Hypothalamus (tissue), 51 donors: ENCODE data around the gene SYT1.

Experiments used
- DNase-seq, 51 donors: peaks; one replicate each; lab custom pipeline; 2025; lab: John Stamatoyannopoulos, UW

The SYT1 gene

DNA sequence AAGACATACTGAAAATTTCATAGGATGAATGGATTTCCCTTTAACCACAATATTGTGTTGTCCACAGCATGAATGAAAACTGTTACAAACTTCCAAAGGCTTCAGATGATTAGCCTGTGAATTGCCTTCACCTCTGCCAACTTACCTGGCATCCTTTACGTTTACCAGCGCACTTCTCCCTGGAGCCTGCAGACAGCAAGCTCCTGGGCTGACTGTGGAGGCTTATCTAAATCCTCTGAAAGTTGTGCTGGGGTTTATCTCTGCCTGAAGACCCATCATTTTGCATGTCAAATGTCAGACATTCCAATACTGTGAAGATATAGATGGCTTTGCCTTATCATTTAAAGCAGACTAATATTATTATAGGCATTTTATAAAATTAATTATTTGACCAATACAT is 403.0 kb downstream of the SYT1 start:
- DNase-seq, result no peak

DNA sequence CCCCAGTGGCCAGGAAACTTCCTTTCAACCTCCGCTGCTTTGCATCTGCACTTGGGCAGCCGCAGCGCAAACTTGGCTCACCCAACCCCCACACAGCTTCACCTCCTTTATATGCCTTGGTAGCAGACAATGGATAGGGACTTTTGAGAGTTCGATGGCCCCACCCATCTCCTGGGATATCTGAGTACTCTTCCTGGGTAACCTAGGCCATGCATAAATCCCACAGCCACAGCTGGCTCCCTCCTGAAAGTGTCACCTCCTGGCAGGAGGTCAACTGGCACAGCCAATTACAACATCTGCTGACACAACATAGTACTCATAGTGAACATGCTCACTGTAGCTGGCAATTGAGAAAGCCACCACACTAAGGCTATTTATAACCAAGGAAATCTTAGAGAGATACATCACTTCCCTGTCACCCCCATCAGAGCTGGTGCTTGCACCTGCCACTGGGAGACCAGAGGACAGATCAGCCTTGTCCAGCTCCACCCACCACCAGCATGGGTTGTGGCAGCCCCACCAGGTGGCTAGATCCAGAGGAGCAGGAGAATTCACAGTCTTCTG is 410.0 kb downstream of the SYT1 start:
- DNase-seq, result no peak

DNA sequence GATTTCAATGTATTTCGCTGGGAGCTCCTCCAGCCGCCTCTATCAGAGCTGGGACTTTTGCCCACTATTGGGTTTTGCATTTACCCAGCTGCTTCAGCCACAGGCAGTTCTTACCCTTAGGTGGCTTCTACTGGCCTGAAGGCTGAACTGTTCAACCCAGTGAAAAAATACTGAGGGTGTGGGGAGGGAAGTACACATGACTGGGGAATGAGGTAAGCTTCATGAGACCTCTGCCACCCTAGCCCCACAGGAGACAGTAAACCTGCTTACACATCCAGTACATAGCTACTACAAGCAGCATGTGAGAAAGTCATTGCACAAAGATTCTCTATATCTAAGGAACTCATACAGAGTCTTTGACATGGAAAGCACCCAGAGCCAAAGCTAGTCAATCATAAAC is 411.1 kb downstream of the SYT1 start:
- DNase-seq, result no peak

DNA sequence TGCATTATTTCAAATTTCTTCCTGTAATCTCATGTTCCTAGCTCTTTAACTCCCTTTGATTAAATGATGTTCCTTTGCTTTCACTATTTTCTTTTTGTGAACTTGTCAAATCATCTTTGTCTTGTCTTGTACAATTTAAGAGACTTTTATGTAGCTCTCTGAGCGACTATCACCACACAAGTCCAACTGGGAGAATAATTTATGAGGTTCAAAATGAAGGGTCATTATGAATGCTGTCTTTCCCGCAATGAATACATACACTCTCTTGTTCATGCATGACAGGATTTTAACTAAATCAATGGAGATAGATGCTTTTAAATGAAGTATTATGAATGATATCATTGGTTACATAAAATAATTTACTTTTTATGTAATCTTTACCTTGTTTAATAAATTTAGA is 418.8 kb downstream of the SYT1 start:
- no peak for DNase-seq

DNA sequence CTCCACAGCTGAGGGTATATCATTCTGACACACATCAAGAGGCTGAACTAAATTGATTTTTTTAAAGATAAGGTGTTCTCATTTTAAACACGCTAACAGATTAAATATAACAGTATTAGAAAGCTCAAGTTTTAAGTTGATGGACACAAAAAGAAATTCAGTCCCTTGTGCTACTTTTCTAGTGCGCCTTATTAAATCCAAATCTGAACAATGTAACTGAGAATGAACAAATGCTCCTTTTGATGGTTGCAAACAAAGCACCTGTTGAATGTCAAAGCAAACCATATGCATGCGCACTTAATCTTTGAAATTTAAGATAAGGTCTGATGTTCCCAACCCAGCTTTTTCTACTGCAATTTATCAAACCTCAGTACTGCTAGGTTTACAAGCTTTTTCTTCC is 424.3 kb downstream of the SYT1 start:
- DNase-seq, result no peak

DNA sequence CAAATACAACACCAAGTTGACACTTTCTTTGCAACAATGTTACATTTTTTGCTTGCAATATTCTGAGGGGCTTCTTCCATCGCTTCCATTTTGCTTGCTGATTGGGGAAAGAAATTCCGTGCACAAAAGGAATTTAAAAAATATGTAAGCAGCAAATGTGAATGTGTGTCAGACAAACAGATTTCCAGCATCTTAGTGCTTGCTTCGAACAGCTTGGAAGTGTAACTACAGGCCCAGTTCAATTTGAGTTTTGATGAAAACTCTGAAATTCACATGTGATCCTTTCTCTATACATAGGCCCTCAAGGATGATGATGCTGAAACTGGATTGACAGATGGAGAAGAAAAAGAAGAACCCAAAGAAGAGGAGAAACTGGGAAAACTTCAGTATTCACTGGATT is 427.1 kb downstream of the SYT1 start:
- DNase-seq, result no peak

DNA sequence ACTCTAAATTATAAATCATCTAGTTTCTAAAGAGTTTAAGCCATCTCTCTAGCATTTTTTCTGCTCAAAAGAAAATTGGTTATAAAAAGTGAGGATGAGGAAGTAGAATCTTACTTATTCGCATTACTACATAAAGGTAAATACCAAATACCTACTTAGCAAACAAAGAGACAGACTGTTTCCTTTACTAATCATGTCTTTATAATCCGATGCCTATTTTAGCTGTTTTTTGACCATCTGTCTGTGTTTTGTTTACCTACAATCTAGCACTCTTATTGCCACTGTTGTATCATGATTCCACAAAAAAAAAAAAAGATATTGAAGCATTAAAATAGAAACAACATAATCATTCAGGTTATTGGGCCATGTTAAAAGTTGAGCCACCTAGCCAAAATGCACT is 430.0 kb downstream of the SYT1 start:
- DNase-seq, result no peak

DNA sequence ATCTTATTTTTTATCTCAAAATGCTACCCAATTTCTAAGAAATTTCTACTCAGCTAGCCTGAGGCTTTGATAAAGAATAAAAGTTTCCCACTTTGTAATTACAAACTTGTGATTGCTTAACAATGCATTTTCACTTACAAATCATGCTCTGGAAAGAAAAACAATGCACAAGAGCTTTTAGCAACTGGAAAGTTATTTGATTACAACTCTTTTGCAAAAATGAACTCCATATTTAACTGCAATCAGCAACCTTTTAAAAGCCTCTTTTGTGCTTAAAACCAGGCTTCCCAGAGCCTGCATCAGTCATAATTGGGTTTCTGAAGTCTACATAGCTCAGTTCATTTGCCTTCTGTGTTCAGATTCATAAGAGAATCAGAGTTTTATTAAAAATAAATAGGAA is 431.0 kb downstream of the SYT1 start:
- DNase-seq, result peak in 1 of 51 donors; percentile 23

DNA sequence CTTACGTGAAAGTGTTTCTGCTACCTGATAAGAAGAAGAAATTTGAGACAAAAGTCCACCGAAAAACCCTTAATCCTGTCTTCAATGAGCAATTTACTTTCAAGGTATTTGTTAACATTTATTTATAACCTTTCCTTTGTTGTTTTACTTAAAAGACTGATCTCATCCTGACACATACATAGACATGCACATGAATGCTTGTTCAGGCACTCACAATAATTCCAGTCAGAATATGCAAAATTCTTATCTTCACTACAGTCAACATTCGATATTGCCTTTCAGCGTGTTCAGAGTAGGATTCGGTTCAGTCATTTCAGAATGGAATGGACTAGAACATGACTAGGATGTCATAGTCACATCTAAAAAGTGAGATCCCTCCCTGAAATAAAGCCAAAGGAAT is 431.6 kb downstream of the SYT1 start:
- DNase-seq, result no peak

DNA sequence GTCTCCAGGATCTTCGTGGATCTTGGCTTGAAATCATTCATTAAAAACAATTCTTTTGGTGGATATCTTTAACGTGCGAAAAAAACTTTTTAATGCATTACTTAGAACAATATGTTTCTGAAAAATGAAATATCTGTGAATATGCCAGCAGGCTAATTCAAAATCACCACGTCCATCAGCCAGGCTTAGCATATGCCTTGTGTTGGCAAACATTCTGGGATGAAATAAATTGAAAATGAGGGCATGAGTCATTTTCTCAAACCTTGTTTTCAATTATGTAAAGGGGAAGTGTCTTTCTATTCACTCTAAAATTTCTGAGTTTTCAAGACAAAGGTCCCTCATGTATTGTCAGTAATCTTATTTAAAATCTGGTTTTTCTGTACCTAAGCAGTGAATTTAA is 432.3 kb downstream of the SYT1 start:
- DNase-seq, result no peak

DNA sequence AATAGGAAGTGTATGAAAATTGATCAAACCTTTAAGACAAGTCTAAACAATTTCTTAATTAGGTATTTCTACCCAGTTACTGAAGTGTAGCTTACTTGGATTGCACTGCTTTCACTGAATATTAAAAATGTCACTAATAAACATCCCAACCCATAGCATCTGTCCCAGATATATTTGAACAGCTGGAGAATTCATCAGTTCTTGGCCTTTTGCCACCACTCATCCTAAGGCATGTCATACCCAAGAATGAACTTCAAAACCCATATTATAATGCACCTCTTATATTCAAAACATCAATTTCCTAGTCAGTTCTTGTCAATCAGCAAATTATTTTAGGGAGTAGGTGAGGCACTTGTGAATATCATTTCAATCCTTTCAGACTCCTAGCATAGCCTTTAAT is 433.9 kb downstream of the SYT1 start:
- DNase-seq, result no peak

DNA sequence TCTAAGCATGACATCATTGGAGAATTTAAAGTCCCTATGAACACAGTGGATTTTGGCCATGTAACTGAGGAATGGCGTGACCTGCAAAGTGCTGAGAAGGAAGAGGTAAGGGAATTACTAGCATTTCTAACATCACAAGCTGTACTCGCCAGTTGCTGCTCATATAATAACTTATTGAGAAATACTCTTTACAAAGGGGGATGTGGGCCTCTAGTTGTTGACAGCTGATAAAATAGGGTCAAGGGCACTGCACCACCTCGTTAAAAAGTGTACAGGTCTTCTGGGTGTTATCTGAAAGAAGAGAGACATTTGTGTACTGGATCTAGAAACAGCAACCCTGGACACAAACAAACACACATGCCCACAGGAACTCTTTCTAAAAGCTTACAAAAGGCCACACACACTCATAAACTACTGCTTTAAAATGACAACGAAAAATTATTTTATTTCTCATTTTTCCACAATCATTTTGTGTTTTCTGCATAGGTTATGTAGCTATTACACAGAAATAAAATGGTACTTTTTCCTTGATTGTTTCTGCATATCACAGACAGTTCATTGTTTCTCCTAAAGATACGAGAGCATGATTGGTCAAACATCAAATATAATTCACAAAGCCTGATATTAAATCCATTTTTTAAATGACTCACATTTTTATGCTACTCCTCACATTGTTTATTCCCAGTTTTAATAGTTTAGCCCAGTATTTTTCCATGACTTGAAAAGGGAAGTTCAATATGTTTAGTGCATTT is 435.0 kb downstream of the SYT1 start:
- no peak for DNase-seq

DNA sequence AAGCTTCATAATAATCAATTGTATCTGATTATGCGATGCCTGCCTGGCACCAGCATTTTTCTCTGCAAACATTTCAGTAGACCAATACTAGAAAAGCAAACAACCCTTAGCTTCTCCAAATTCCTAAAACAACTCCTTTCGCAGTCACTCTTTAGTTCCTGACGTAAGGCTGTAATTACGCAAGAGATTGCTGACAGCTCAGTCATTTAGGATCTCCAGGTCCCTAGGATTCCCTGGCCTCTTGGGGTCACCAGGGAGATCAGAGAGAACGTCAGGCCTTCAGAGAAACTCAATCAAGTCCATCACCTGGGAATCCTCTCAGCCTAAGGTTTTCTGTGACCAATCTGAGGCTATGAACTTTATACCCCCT is 435.6 kb downstream of the SYT1 start:
- DNase-seq, result no peak

DNA sequence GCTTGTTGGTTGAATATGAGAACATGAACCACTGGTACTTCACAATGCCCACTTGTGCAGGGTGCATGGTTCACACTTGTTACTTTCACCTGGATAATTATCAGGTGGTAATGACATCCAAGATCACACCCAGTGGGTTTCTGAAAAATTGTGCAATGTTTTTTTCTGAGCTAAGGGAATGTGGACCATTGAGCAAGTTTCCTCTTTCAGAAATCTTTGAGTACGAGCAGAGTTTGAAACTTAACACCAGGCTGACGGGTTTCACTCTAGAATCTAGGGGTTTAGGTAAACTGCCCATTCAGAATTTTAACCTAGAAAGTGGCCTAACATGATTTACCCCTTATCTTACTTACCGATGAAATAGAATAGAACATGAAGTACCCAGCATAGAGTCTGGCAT is 436.6 kb downstream of the SYT1 start:
- no peak for DNase-seq

DNA sequence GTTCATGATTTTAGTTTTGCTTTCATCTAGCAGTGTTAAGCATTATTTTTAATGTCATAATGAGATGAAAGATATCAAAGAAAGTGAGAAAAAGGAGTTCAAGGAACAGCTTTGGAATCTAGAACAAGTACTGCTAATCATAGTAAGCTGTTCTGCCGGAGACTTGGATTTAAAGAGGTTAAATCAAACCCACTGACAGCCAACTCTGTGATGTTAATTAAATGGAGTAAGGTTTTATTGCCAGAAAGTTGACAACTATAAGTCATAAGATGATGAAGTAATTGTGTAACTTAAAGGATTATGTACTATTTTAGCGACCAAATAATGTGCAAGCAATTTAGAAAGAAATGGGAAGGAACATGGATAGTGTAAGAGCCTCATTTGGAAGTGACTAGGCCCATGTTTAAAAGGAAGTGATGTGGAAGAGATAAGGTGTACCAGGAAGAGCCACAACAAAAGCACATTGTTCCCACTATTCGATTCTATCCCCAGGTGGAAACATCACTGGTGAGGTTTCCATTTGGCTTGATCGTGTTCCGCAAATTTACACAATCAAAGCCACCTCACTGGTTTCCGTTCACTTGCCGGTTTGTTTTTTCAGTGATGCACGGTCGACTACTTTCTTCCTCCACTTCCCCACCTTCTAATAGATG is 437.7 kb downstream of the SYT1 start:
- no peak for DNase-seq

DNA sequence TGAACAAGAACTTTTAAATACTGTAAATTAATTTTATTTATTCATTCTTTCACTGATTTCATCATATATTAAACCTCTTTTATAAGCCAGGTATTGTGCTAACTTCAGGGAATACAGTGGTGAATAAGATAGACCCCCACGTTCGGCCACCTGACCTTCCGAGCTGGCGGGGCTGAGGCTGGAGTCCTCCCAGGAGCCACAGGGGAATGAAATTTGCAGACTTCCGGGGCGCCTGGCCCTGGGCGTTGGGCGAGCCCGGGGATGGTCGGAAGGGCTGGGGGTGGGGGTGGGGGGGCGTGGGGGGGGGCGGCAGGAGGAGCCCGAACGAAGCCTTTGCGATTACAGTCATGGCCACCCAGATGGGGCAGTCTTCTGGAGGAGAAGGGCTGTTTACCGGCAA is 442.8 kb downstream of the SYT1 start:
- DNase-seq, result no peak

DNA sequence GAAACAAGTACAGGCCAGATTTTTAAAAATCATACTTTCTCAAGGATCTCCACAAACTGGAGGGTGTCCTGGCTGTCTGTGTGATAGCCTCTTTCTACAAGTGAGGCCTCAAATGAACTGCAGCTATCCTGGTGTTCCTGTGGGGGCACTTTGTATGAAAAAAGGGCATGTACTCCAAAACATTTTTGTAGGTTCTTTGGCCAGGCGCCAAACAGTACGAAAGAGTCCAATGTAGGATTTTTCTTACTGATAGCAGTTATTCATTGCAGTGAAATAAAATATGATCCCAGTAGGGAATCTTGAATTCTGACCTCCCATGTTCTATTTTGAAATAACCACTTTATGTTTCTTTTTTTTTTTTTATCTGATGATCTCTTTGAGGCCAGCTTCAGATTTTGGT is 444.5 kb downstream of the SYT1 start:
- no peak for DNase-seq

DNA sequence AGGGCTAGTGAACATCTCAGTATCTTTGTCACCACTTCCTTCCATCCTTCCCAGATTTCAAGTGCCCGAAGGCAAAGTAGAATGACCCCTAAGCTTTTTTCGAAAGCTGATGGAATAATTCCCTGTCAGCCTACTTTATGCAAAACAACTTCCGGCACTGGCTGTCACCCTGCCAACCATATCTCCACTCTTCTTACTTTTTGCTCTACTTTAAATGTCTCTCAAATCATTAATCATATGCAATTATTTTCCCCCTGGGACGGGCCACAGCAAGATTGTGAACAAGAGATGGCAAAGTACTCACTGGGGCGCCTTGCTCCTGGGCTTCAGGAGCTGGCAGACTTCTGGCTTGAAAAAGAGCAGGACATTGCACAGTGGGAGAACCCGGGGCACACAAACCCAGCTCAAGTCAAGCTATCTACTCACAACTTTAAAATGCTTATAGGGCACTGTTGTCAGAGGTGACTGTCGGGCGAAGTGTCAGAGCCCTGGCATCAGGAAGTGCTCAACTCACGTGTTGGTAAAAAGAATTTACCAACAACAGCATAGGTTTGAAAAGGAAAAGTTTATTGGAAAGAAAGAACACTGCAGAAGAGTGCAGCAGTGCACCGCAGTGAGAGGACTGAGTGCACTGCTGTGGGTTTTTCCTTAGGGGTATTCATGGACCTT is 452.7 kb downstream of the SYT1 start:
- DNase-seq, result no peak

DNA sequence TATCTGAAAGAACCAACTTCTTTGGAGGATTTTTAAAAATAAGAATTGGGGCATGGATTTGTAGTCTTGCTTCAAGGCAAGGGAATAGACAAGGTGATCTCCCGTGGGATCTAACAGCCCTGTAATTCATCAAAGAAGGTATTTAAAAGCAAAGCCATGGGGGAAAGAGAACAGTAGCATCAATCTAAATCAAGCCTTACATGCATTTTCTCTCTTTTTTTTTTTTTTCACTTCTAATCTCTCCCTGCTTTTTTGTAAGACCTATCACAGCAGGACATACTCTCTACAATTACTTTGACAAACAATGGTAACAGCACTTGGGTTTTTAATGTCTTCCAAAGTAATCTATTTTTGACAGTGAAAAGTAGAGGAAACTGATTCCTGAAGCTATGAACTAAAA is 458.3 kb downstream of the SYT1 start:
- no peak for DNase-seq

DNA sequence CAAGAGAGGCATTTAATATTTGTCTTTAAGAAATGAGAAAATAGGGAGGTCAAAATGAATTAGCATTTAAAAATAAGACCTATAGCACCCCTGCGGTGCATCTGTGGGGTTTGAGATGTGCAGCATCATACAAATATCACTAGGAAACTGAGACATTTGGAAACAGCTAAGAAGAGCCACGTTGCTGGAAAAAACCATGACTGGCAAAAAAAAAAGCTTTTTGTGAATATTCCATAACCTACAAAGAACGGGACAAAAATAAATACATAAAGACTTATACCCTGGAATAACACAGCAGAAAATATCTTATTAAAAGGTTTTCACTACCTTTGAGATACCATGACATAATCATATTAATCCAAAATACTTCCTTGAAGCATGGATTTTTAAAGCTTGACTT is 460.0 kb downstream of the SYT1 start:
- DNase-seq, result no peak

DNA sequence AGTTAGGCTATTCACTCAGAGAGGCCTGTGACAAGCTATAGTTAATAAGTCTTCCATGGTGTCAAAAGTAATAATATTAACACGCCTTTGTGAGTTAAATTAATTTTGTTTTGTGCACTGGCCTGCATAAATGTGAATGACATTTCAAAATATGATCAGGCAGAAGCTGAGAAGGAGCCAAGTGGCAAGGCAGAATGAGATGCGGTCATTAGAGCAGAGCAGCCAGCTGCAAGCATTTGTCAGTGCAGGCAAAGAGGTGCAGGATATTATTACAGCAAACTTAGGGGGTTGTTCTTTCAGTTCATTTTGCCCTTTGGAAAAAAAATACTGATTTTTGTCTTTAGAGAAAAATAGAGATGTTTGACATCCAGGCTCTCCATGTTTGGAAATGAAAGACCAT is 461.6 kb downstream of the SYT1 start:
- no peak for DNase-seq

DNA sequence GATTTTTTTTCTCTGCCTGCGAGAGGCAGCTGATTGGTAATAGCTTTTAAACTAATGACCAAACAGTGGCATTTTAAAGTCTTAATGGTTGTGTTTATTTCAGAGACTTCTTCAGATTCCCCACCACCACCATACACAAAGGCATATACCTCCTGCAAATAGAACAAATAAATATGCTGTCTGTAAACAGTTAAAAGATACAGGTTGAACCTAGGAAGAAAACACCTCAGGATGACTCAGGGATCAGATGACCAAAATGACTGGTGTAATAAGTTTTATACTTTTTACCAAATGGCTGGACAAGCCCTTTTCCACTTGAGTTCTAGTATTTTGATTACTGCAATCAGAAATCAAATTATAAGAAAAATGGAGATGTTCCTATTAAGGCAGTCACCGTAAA is 462.1 kb downstream of the SYT1 start:
- DNase-seq, result no peak
